ENCODE results near the gene CDH22.

- TF ChIP-seq CTCF (IDR thresholded peaks at IDR 0.05; ENCODE audit: poor library complexity, severe bottlenecking) (no peak), SMC3 (conservative IDR thresholded peaks at IDR 0.05; ENCODE audit: poor library complexity) (no peak), MXI1 (conservative IDR thresholded peaks at IDR 0.05; ENCODE audit: poor library complexity, severe bottlenecking) (no peak), EP300 (conservative IDR thresholded peaks at IDR 0.05; ENCODE audit: poor library complexity, severe bottlenecking) (no peak), EZH2 (IDR thresholded peaks at IDR 0.05; ENCODE audit: borderline replicate concordance, insufficient read depth, low read length, poor library complexity, severe bottlenecking) (no peak)
These were observed 156.4 kb downstream of the CDH22 start for GRCh38 chr20:46151936-46152335.

Measured in neural cell (in vitro differentiated cells).